Measurements from ENCODE around the gene GALNT14.
"Not testable (repeated sequence)": the region's sequence is repeated elsewhere in the genome, so short reads cannot be mapped to it uniquely, and the experiment has no call there.

GALNT14 gene

DNA sequence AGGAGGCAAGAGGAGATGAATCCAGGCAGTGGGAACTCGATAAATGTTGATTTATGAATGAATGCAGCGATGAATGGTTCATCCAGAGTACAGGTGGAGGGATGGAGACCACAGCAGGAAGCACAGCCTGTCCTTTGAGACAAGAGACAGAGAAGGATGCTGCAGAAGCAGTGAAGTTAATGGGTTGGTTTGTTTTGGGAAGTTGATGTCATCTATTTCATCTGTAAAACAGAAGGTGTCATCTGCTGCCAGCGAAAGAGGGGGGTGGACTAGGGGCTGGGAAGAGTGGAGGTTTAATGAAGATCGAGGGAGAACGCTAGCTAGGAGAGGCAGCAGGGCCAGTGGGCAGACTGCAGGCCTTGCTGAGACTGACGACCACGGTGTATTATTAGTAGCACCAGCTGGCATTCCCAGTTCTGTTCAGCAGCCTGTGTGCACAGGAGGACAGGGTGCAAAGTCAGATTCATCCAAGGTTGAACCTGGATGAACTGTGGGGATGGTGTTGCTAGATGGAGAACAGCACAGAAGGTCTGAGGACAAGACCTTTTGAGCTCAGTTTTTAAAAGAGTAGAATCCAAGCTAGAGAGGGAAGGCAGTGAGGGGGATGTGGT, 210.7 kb downstream of the GALNT14 start:
- no peaks in the 10 kb centered on the region for H3K4me1 ChIP-seq (ENCODE audit: control insufficient read depth, insufficient read depth, low read length)
- H3K36me3 ChIP-seq (ENCODE audit: control insufficient read depth, insufficient read depth, low read length): no peaks in the 10 kb centered on the region
- no peaks in the 10 kb centered on the region for H3K27me3 ChIP-seq (ENCODE audit: control insufficient read depth, insufficient read depth, low read length)
- H3K4me3 ChIP-seq (ENCODE audit: low read depth, low read length): no peak overlapping the region
- H3K9me3 ChIP-seq (ENCODE audit: control insufficient read depth, insufficient read depth, low read length): no peaks in the 10 kb centered on the region
- H3K9ac ChIP-seq (ENCODE audit: low read depth, low read length): no peak overlapping the region

DNA sequence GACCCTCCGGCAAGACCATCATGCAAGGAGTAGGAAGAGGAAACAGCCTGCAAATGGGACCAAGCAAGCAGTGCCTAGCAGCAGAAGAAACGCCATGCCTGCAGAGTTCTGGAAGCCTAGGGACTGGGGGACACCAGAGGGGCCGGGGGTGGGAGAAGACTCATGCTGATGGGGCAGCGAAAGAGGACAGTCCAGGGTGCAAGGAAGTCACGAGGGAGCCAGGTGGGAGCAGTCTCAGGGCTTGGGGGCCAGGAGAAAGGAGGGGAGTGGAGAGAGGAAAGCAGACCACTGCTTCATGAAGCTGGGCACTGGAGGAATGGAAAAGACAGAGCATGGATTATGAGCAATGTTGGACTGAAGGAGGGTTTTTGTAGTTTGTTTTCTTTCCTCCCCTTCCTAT, 211.6 kb downstream of the GALNT14 start:
- H3K27me3 ChIP-seq (ENCODE audit: control insufficient read depth, insufficient read depth, low read length): no peaks in the 10 kb centered on the region
- H3K4me3 ChIP-seq (ENCODE audit: low read depth, low read length): no peak overlapping the region
- no peaks in the 10 kb centered on the region for H3K36me3 ChIP-seq (ENCODE audit: control insufficient read depth, insufficient read depth, low read length)
- no peaks in the 10 kb centered on the region for H3K4me1 ChIP-seq (ENCODE audit: control insufficient read depth, insufficient read depth, low read length)
- no peaks in the 10 kb centered on the region for H3K9me3 ChIP-seq (ENCODE audit: control insufficient read depth, insufficient read depth, low read length)
- no peak overlapping the region for H3K9ac ChIP-seq (ENCODE audit: low read depth, low read length)

DNA sequence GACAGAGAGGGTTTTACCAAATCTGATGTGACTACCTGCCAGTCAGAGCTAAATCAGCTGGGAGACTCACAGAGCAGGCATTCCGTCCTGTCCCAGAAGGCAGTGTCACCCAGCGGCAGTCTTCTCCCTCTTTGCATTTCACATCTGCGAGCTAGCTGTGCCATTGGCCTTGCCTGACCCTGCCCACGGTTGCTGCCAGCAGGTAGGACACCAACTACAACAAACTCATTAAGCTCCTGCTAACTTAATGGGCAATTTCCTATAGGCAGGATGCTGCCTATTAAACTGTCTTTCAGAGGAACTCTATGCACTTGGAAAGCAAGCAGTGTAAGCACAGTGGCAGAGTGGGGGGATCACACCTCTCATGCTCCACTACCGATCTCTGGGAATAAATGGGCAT, 214.6 kb downstream of the GALNT14 start:
- H3K4me1 ChIP-seq (ENCODE audit: control insufficient read depth, insufficient read depth, low read length): no peaks in the 10 kb centered on the region

DNA sequence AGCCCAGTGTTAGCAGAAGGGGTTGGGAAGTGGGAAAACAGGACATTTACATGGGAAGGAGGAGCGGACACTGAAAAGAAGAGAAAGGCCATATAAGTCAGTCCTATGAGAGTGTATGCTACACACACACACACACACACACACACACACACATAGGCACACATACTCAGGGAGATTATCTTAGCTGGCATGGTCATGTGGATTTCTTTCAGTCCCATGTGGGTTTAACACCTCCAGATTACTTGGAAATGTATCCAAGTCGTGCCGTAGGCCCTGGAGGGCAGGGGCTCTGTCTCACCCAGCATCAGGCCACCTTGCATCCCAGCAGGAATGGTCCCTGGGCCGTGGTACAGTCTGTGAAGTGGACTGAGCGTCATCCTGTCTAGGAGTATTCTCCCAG, 217.7 kb downstream of the GALNT14 start:
- no peaks in the 10 kb centered on the region for H3K36me3 ChIP-seq (ENCODE audit: control insufficient read depth, insufficient read depth, low read length)
- H3K9ac ChIP-seq (ENCODE audit: low read depth, low read length): no peak overlapping the region
- H3K27me3 ChIP-seq (ENCODE audit: control insufficient read depth, insufficient read depth, low read length): no peaks in the 10 kb centered on the region
- no peaks in the 10 kb centered on the region for H3K4me1 ChIP-seq (ENCODE audit: control insufficient read depth, insufficient read depth, low read length)
- no peaks in the 10 kb centered on the region for H3K9me3 ChIP-seq (ENCODE audit: control insufficient read depth, insufficient read depth, low read length)
- no peak overlapping the region for H3K4me3 ChIP-seq (ENCODE audit: low read depth, low read length)

More for the DNA sequence above, 214.6 kb downstream of the GALNT14 start:
- no peaks in the 10 kb centered on the region for H3K9me3 ChIP-seq (ENCODE audit: control insufficient read depth, insufficient read depth, low read length)
- no peak overlapping the region for H3K4me3 ChIP-seq (ENCODE audit: low read depth, low read length)
- no peak overlapping the region for H3K9ac ChIP-seq (ENCODE audit: low read depth, low read length)
- H3K27me3 ChIP-seq (ENCODE audit: control insufficient read depth, insufficient read depth, low read length): no peaks in the 10 kb centered on the region
- no peaks in the 10 kb centered on the region for H3K36me3 ChIP-seq (ENCODE audit: control insufficient read depth, insufficient read depth, low read length)

DNA sequence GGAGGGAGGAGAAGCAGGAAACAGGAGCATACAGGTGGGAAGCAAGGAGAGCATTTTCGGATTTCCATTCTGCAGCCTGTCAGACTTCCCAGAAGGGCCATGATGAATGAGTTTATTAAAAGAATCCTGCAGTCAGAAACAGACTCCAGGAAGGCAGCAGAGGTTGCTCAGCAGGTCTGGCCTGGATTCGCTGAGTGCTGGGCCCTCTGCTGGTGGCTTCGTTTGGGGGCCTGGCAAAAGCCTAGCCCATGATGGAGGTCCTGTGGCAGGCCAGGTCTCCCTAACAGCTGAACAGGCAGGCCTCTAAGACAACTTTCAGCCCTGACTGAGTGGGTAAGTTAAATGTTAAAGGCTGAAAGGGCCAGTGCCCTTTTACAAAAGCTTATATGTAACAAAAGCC, 222.8 kb downstream of the GALNT14 start:
- no peaks in the 10 kb centered on the region for H3K4me1 ChIP-seq (ENCODE audit: control insufficient read depth, insufficient read depth, low read length)

DNA sequence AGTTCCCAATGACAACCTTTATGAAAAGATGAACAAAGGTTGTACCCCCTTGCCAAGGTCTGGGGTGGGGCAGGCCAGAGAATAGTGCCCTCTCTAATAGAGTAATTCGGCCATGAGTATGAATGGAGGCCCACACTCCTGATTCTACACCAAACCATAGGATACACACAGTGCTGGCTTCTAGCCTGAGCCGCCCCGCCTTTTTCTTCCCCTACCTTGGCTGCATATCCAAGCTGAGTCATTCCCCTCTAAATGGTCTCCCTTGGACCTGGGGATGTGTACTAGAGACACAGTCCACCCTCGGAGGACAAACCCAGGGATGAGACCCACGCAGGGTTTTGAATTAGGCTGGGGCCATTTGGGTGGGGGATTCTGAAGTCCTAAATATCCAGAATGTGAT, 223.8 kb downstream of the GALNT14 start:
- H3K4me1 ChIP-seq (ENCODE audit: control insufficient read depth, insufficient read depth, low read length): no peaks in the 10 kb centered on the region
- no peak overlapping the region for H3K4me3 ChIP-seq (ENCODE audit: low read depth, low read length)
- H3K27me3 ChIP-seq (ENCODE audit: control insufficient read depth, insufficient read depth, low read length): no peaks in the 10 kb centered on the region
- no peaks in the 10 kb centered on the region for H3K36me3 ChIP-seq (ENCODE audit: control insufficient read depth, insufficient read depth, low read length)
- H3K9ac ChIP-seq (ENCODE audit: low read depth, low read length): no peak overlapping the region
- no peaks in the 10 kb centered on the region for H3K9me3 ChIP-seq (ENCODE audit: control insufficient read depth, insufficient read depth, low read length)

More for the DNA sequence above, 222.8 kb downstream of the GALNT14 start:
- H3K27me3 ChIP-seq (ENCODE audit: control insufficient read depth, insufficient read depth, low read length): no peaks in the 10 kb centered on the region
- no peak overlapping the region for H3K4me3 ChIP-seq (ENCODE audit: low read depth, low read length)
- no peaks in the 10 kb centered on the region for H3K9me3 ChIP-seq (ENCODE audit: control insufficient read depth, insufficient read depth, low read length)
- H3K9ac ChIP-seq (ENCODE audit: low read depth, low read length): no peak overlapping the region
- no peaks in the 10 kb centered on the region for H3K36me3 ChIP-seq (ENCODE audit: control insufficient read depth, insufficient read depth, low read length)

DNA sequence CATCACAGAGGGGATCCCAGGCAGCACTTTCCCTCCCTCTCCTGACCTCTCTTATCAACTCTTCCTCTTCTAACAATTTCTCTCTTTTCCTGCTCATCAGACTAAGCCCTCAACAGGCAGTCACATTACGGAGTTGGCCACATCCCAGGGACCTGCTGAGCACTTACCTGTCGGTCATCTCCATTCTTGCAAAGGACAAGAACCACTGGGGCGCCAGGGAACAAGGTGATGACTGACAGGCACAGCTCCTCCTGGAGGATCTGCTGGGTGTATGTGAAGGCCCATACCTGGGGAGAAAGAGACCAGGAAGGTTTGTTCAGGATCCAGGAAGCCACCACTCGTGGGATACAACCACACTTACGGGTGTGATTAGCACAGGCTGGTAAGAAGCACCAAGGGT, 226.2 kb downstream of the GALNT14 start:
- no peak overlapping the region for H3K9ac ChIP-seq (ENCODE audit: low read depth, low read length)
- H3K36me3 ChIP-seq (ENCODE audit: control insufficient read depth, insufficient read depth, low read length): no peaks in the 10 kb centered on the region
- H3K4me1 ChIP-seq (ENCODE audit: control insufficient read depth, insufficient read depth, low read length): no peaks in the 10 kb centered on the region
- H3K4me3 ChIP-seq (ENCODE audit: low read depth, low read length): no peak overlapping the region
- no peaks in the 10 kb centered on the region for H3K9me3 ChIP-seq (ENCODE audit: control insufficient read depth, insufficient read depth, low read length)
- H3K27me3 ChIP-seq (ENCODE audit: control insufficient read depth, insufficient read depth, low read length): no peaks in the 10 kb centered on the region

DNA sequence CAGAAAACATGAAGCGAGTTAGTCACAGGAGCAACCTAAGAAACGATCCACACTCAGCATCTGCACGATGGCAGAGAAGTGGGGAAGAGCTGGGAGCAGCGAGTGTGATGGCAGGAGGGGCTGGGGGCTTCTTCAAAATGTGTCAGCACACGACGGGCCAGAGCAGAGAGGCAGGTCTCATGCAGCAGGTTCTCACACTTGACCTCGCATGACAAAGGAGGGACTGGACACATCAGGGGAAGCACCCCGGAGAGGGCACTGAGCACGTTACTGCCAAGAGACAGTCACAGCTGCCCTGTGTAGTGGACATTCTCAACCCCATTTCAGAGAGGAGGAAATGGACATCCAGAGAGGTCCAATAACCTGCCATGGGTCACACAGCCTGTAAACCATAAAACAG, 226.9 kb downstream of the GALNT14 start:
- no peaks in the 10 kb centered on the region for H3K27me3 ChIP-seq (ENCODE audit: control insufficient read depth, insufficient read depth, low read length)
- H3K4me3 ChIP-seq (ENCODE audit: low read depth, low read length): no peak overlapping the region
- H3K9me3 ChIP-seq (ENCODE audit: control insufficient read depth, insufficient read depth, low read length): no peaks in the 10 kb centered on the region
- H3K36me3 ChIP-seq (ENCODE audit: control insufficient read depth, insufficient read depth, low read length): no peaks in the 10 kb centered on the region
- H3K4me1 ChIP-seq (ENCODE audit: control insufficient read depth, insufficient read depth, low read length): no peaks in the 10 kb centered on the region
- no peak overlapping the region for H3K9ac ChIP-seq (ENCODE audit: low read depth, low read length)

DNA sequence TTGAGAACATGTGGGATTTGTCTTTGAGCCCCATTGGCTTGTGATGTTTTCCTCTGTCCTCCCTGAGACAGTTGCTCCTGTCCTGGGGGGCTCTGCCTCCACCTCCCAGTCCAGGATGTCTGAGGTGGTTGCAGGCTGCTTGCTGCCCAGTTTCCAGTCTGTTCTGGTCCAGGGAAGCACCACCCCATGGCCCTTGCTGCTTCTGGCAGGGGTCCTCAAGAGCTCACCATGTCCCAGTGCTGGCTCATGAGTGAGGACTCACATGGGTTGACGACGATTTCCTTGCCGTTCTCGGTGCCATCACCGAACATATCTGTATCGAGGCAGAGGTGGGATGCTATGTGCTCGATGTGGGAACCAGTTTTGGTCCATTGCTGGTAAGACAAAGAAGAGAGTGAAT, 227.6 kb downstream of the GALNT14 start:
- H3K36me3 ChIP-seq (ENCODE audit: control insufficient read depth, insufficient read depth, low read length): no peaks in the 10 kb centered on the region
- no peak overlapping the region for H3K4me3 ChIP-seq (ENCODE audit: low read depth, low read length)
- H3K9ac ChIP-seq (ENCODE audit: low read depth, low read length): no peak overlapping the region
- H3K4me1 ChIP-seq (ENCODE audit: control insufficient read depth, insufficient read depth, low read length): no peaks in the 10 kb centered on the region
- no peaks in the 10 kb centered on the region for H3K9me3 ChIP-seq (ENCODE audit: control insufficient read depth, insufficient read depth, low read length)
- no peaks in the 10 kb centered on the region for H3K27me3 ChIP-seq (ENCODE audit: control insufficient read depth, insufficient read depth, low read length)

DNA sequence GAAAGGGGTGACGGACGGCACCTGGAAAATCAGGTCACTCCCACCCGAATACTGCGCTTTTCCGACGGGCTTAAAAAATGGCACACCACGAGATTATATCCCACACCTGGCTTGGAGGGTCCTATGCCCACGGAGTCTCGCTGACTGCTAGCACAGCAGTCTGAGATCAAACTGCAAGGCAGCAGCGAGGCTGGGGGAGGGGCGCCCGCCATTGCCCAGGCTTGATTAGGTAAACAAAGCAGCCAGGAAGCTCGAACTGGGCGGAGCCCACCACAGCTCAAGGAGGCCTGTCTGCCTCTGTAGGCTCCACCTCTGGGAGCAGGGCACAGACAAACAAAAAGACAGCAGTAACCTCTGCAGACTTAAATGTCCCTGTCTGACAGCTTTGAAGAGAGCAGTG, 233.8 kb downstream of the GALNT14 start:
- H3K36me3 ChIP-seq (ENCODE audit: control insufficient read depth, insufficient read depth, low read length); H3K9ac ChIP-seq (ENCODE audit: low read depth, low read length); H3K27me3 ChIP-seq (ENCODE audit: control insufficient read depth, insufficient read depth, low read length); H3K9me3 ChIP-seq (ENCODE audit: control insufficient read depth, insufficient read depth, low read length); H3K4me3 ChIP-seq (ENCODE audit: low read depth, low read length); H3K4me1 ChIP-seq (ENCODE audit: control insufficient read depth, insufficient read depth, low read length): not testable (repeated sequence)

DNA sequence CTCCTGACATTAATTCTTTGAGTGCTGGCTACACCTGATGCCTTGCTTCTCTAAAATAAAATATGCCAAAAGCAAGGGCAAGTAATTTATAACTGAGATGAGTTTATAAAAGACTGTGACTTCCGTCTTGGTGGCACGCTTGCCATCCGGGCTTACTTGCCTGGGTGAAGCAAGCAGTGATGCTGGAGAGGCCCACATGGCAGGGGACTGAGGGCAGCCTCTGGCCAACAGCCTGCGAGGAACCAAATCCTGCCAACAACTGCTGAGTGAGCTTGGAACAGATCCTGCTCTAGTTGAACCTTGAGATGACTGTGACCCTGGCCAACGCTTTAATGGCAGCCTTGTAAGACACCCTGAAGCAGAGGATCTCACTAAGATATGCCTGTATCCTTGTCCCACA, 234.9 kb downstream of the GALNT14 start:
- Histone ChIP-seq H3K36me3 (ENCODE audit: control insufficient read depth, insufficient read depth, low read length) (no peaks in the 10 kb centered on the region), H3K4me1 (ENCODE audit: control insufficient read depth, insufficient read depth, low read length) (no peaks in the 10 kb centered on the region), H3K9ac (ENCODE audit: low read depth, low read length) (no peak overlapping the region), H3K9me3 (ENCODE audit: control insufficient read depth, insufficient read depth, low read length) (no peaks in the 10 kb centered on the region), H3K4me3 (ENCODE audit: low read depth, low read length) (no peak overlapping the region), H3K27me3 (ENCODE audit: control insufficient read depth, insufficient read depth, low read length) (no peaks in the 10 kb centered on the region)

DNA sequence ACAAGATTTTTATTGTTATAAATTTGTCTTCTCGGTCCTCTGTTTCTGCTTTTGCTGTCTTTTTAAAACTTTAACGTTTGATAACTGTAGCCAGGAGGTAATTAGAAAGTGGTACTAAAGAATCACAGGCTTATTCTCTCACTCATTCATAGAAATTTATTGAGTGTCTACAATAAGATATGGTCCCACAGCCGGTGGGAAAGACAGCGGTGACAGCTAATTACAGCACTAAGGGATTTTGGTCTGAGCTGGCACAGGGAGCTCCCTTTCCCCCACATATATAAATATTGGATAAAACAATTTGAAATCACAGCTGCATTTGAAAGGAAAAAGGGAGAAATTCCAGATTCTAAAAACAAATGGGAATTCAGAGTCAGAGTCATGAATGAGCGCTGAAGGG, 237.9 kb downstream of the GALNT14 start:
- H3K27me3 ChIP-seq (ENCODE audit: control insufficient read depth, insufficient read depth, low read length): no peaks in the 10 kb centered on the region
- no peak overlapping the region for H3K9ac ChIP-seq (ENCODE audit: low read depth, low read length)
- H3K4me1 ChIP-seq (ENCODE audit: control insufficient read depth, insufficient read depth, low read length): no peaks in the 10 kb centered on the region
- no peaks in the 10 kb centered on the region for H3K9me3 ChIP-seq (ENCODE audit: control insufficient read depth, insufficient read depth, low read length)
- H3K4me3 ChIP-seq (ENCODE audit: low read depth, low read length): no peak overlapping the region
- no peaks in the 10 kb centered on the region for H3K36me3 ChIP-seq (ENCODE audit: control insufficient read depth, insufficient read depth, low read length)

Measured in iPS-15b (cell line).